GM18867 (cell line): ENCODE results near the gene SLC12A5.

ENCODE experiments used
- ATAC-seq: cut with Tn5 transposase; IDR thresholded peaks from one replicate; pipeline ENCODE4 v1.9.1; 2021; ENCODE audit warnings: mild to moderate bottlenecking, moderate library complexity; ENCODE audit not compliant: unreplicated experiment

SLC12A5 gene

DNA sequence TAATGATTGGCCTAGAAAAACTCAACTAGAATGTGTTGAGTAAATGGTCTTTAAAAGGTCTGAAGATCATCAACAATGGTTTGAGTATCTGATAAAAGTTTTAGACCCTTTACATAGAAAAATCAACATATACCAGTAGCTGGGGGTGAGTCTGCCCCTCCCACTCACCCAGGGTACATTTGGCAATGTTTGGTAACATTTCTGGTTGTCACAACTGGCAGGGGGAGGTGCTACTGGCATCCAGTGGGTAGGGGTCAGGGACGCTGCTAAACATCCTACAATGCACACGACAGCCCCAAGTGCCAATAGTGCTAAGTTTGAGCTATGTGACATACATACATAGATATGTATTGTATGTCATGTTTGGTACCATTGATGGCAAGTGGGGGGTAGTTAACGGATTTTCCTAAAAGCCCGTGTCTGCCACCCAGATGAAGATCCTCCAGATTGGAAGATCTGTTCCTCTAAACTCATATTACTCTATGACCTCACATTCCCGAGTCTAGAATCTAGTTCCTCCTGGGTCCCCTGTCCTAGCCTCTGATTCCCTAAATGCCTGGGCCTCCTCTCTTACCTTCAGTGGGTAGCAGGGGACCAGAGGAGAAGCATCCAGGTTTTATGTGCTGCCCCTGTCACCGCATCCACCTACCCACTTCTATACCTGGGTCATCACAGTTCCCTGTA, 22.9 kb upstream of the SLC12A5 start:
- no peak for ATAC-seq

- ATAC-seq: no peak
These were observed 22.1 kb upstream of the SLC12A5 start for GRCh38 chr20:46006964-46007363.

- no peak for ATAC-seq
These were observed 21.3 kb upstream of the SLC12A5 start for GRCh38 chr20:46007671-46008070.

- no peak for ATAC-seq
These were observed 19.2 kb upstream of the SLC12A5 start for GRCh38 chr20:46009816-46010215.

- no peak for ATAC-seq
These were observed 18.3 kb upstream of the SLC12A5 start for GRCh38 chr20:46010491-46011391.

DNA sequence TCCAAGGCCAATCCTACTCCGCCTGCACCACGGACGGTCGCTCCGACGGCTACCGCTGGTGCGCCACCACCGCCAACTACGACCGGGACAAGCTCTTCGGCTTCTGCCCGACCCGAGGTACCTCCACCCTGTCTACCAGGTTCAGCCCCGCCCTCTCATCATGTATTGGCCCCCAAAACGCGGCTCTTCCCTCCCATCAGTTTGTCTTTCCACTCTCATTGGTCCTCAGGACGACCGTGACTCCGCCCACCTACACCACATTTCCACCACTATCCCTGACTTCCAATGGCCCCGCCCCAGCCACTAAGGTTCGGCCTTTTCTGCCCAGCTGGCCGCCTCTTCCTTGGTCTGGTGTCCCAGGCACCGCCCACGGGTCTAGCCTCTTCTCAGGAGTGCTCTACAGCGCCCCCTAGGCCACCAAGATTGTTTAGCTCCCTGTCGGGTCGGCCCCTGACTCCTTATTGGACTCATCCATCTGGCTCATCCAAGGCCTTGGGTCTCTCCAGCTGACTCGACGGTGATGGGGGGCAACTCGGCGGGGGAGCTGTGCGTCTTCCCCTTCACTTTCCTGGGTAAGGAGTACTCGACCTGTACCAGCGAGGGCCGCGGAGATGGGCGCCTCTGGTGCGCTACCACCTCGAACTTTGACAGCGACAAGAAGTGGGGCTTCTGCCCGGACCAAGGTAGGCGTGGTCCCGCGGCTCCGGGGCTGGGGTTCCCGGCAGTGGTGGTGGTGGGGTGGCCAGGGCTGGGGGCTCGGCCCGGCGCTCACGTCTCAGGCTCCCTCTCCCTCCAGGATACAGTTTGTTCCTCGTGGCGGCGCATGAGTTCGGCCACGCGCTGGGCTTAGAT, 17.2 kb upstream of the SLC12A5 start:
- ATAC-seq: no peak

GRCh38 chr20:46012921-46013320, 16.1 kb upstream of the SLC12A5 start:
- ATAC-seq: no peak

- ATAC-seq: no peak
These were observed 15.6 kb upstream of the SLC12A5 start for GRCh38 chr20:46013322-46013828.

- peak; percentile 74 for ATAC-seq
These were observed 15.0 kb upstream of the SLC12A5 start for GRCh38 chr20:46013829-46014516.

- no peak for ATAC-seq
These were observed 14.3 kb upstream of the SLC12A5 start for GRCh38 chr20:46014517-46015396.

- ATAC-seq: no peak
These were observed 11.7 kb upstream of the SLC12A5 start for GRCh38 chr20:46017272-46017671.

DNA sequence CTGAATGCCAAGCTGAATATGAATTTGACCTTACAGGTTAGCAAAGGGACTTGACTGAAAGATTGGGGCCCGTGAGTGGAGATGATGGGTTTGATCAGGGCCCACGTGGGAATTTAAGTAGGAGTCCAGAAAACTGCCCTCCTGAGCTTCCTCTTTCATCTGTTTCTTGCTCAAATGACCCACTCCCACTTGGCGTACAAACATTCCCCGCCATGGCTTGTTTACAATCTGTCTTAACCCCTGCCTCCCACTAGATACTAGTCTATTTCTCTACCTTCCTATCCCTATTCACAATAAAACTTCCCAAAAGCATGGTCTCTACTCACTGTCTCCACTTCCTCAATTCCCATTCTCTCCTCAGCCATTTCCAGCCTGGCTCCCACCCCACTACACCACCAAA, 10.9 kb upstream of the SLC12A5 start:
- ATAC-seq: no peak

DNA sequence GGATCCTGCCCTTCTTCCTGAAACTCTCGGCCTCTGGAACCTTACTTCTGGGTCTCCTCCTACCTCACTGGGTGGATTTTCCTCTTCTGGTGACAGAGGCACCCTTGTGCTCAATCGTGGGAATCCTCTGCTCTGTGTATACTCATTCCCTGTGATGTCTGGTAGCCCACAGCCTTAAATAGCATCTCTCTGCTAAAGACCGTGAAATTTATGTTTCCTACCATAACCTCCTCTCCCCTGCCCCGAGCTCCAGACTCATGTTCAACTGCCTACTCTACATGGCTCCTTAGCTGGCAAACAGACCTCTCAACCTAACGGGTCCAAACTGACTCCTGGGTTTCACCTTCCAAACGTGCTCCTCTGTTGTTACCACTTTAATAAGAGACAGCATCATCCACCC, 10.4 kb upstream of the SLC12A5 start:
- no peak for ATAC-seq

- ATAC-seq: no peak
These were observed 8.5 kb upstream of the SLC12A5 start for GRCh38 chr20:46020555-46020954.

DNA sequence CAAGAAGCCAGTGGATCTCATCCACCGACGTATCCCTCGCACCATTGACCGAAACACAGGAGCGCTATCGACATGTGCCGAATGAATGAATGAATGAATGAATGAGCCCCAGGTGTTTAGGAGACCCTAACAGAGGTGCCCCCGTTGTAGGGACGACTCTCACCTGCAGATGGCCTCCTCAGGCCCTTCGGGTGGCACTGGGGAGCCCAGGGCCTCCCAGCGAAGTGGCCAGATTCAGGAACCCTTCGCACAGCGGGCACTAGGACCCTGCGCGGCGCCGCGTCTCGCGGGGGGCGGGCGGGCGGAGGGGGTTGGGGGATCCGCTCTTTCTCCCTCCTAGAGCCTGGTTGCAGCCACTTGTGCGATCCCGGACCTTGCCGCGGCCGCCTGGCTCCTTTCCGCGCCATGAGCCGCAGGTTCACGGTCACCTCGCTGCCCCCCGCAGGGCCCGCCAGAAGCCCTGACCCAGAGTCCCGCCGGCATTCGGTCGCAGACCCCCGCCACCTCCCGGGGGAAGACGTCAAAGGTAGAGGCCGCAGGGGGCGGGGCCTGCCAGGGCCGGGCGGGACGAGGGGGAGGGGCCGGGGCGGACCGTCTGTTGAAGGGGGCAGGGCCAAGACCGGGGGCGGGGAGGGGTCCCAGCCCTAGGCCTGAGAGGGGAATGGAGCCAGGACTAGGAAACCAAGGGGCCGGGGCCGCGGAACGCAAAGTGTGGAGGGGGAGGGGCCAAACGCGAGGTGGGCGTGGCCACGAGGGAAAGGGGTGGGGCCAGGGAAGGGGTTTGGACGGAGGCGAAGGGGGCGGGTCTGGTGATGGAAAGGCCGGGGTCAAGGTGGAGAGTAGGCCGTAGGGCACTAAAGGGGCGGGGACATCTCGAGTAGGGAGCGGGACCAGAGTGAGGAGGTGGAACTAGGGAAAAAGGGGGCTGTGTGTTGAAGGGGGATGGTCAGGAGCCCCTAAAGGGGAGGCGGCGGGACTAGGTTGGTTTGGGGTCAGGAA, 7.4 kb upstream of the SLC12A5 start:
- no peak for ATAC-seq

DNA sequence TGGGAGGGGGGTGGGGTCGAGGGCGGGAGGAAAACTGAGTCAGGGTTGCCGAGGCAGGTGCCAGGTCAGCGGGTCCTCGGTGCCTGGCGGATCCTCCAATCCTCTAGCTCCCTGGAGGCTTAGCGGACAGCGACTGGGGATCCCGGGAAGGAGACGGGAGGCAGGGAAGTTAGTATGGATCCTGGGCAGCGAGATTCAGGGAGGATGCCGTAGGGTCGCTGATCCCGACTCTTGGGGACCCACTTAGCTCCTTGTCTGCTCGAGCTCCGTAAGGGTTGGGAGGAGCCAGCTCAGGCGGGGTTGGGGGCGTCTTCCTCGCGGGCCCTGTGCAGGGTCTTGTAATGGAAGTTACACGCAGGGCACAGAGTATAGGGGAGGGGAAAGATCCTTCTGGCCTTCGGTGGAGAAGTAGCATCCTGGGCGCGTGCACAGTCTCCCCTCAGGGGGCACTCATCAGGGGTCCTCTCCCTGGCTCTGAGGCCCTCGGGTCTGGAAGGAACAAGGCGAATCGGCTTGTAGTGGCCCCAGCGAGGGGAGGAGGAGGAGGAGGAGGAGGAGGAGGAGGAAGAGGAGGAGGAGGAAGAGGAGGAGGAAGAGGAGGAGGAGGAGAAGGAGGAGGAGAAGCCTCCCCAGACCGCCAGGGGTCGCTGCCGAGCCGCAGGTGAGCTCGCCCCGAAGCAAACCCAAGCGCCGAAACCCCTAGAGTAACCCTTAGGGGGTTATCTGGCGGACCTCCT, 6.4 kb upstream of the SLC12A5 start:
- ATAC-seq: no peak

GRCh38 chr20:46023148-46023484, 5.9 kb upstream of the SLC12A5 start:
- ATAC-seq: no peak

DNA sequence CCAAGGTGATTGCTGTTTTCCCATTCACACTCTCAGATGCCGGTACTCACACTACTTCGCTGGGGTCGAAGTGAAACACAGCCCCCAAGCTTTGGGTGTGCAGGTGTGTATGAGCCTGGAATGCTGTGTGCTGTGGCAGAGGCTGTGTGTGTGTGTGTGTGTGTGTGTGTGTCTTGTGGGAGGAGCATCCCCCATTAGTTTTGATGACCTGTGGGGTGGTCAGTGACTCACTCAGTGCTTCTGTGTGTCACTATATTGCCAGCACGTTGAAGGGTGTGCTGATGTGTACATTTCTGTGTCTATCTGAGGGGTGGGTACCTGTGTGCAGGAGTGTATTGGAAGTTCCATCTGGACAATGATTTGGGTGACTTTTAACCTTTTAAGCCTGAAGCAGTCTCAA, 5.0 kb upstream of the SLC12A5 start:
- ATAC-seq: no peak
